NT2/D1 (cell line): ENCODE measurements around the gene ADGRA3.

ENCODE experiments used
- DNase-seq: peaks from one replicate; pipeline ENCODE4 v3.0.0-alpha.2; 2011; ENCODE audit warnings: low read depth, low spot score
- H3K27me3 ChIP-seq: 2 replicates; pipeline ENCODE4 v1.6.0; 2011; ENCODE audit warnings: mild to moderate bottlenecking; ENCODE audit not compliant: insufficient read length, insufficient read depth
- H3K36me3 ChIP-seq: 2 replicates; pipeline ENCODE4 v1.6.1; 2011; ENCODE audit warnings: mild to moderate bottlenecking, low read length, mixed read lengths; ENCODE audit not compliant: insufficient read depth, insufficient read length
- H3K4me1 ChIP-seq: 2 replicates; pipeline ENCODE4 v1.5.1; 2011; ENCODE audit not compliant: insufficient read depth, insufficient read length
- H3K4me3 ChIP-seq: 2 replicates; pipeline ENCODE4 v1.5.1; 2011; ENCODE audit warnings: low read depth; ENCODE audit not compliant: insufficient read length
- H3K9ac ChIP-seq: 2 replicates; pipeline ENCODE4 v1.6.0; 2011; ENCODE audit warnings: low read depth; ENCODE audit not compliant: insufficient read length
- H3K9me3 ChIP-seq: 2 replicates; pipeline ENCODE4 v1.5.1; 2011; ENCODE audit warnings: mild to moderate bottlenecking, low read length; ENCODE audit not compliant: insufficient read depth
- SUZ12 ChIP-seq: IDR thresholded peaks from 2 replicates; pipeline ENCODE4 v1.6.1; 2011; ENCODE audit not compliant: insufficient read length, insufficient read depth; ENCODE audit errors: extremely low read depth
- YY1 ChIP-seq: IDR thresholded peaks from 2 replicates; pipeline ENCODE4 v1.6.1; 2011; ENCODE audit not compliant: insufficient read length, insufficient read depth
- ZNF274 ChIP-seq: IDR thresholded peaks from 2 replicates; pipeline ENCODE4 v1.6.1; 2011; ENCODE audit warnings: mild to moderate bottlenecking, low read depth, low read length

The ADGRA3 gene

GRCh38 chr4:22515888-22516541 is at the start of gene ADGRA3:
Gene ADGRA3, minus strand, starts transcription at chr4:22516066. Its CDS starts 282 bp downstream, at chr4:22515784.
- Histone ChIP-seq H3K27me3 (no peaks in the 10 kb centered on the region), H3K36me3 (no peaks in the 10 kb centered on the region), H3K4me1 (no peaks in the 10 kb centered on the region), H3K9ac (peak within 1 kb of the TSS; percentile 91), H3K9me3 (no peaks in the 10 kb centered on the region), H3K4me3 (peak within 1 kb of the TSS; percentile 68)
- TF ChIP-seq YY1 (no peak), ZNF274 (no peak), SUZ12 (no peak)
- DNase-seq, result no peak

- Histone ChIP-seq H3K9me3 (no peaks in the 10 kb centered on the region), H3K36me3 (no peaks in the 10 kb centered on the region), H3K9ac (no peak overlapping the region), H3K27me3 (no peaks in the 10 kb centered on the region), H3K4me1 (no peaks in the 10 kb centered on the region), H3K4me3 (no peak overlapping the region)
- DNase-seq, result no peak
- TF ChIP-seq YY1 (no peak), SUZ12 (no peak), ZNF274 (no peak)
These were observed 40.6 kb upstream of the ADGRA3 start for GRCh38 chr4:22556495-22556894.

GRCh38 chr4:22554670-22555069 is 38.8 kb upstream of the ADGRA3 start:
- no peaks in the 10 kb centered on the region for H3K36me3 ChIP-seq
- H3K4me3 ChIP-seq, result no peak overlapping the region
- no peaks in the 10 kb centered on the region for H3K9me3 ChIP-seq
- H3K9ac ChIP-seq, result no peak overlapping the region
- TF ChIP-seq ZNF274 (no peak), SUZ12 (no peak), YY1 (no peak)
- no peak for DNase-seq
- H3K27me3 ChIP-seq, result no peaks in the 10 kb centered on the region
- no peaks in the 10 kb centered on the region for H3K4me1 ChIP-seq

- DNase-seq, result no peak
- H3K4me3 ChIP-seq, result no peak overlapping the region
- H3K4me1 ChIP-seq, result no peaks in the 10 kb centered on the region
- no peaks in the 10 kb centered on the region for H3K36me3 ChIP-seq
- no peak overlapping the region for H3K9ac ChIP-seq
- TF ChIP-seq YY1 (no peak), SUZ12 (no peak), ZNF274 (no peak)
- no peaks in the 10 kb centered on the region for H3K27me3 ChIP-seq
- H3K9me3 ChIP-seq, result no peaks in the 10 kb centered on the region
These were observed 37.7 kb upstream of the ADGRA3 start for GRCh38 chr4:22553560-22553959.

GRCh38 chr4:22552812-22553211 is 36.9 kb upstream of the ADGRA3 start:
- no peak for TF ChIP-seq YY1
- TF ChIP-seq ZNF274, result no peak
- TF ChIP-seq SUZ12, result no peak
- Histone ChIP-seq H3K4me3 (no peak overlapping the region), H3K9ac (no peak overlapping the region), H3K4me1 (no peaks in the 10 kb centered on the region), H3K27me3 (no peaks in the 10 kb centered on the region), H3K9me3 (no peaks in the 10 kb centered on the region), H3K36me3 (no peaks in the 10 kb centered on the region)
- DNase-seq, result no peak

GRCh38 chr4:22551550-22551949 is 35.7 kb upstream of the ADGRA3 start:
- Histone ChIP-seq H3K4me3 (no peak overlapping the region), H3K4me1 (no peaks in the 10 kb centered on the region), H3K36me3 (no peaks in the 10 kb centered on the region), H3K9me3 (peaks cover 7% of the 10 kb centered on the region; the same call in 1 of the 2 replicates), H3K9ac (no peak overlapping the region), H3K27me3 (no peaks in the 10 kb centered on the region)
- no peak for DNase-seq
- TF ChIP-seq ZNF274, result no peak
- TF ChIP-seq YY1, result no peak
- no peak for TF ChIP-seq SUZ12

- Histone ChIP-seq H3K36me3 (no peaks in the 10 kb centered on the region), H3K4me1 (no peaks in the 10 kb centered on the region), H3K27me3 (no peaks in the 10 kb centered on the region), H3K9ac (no peak overlapping the region), H3K4me3 (no peak overlapping the region), H3K9me3 (peaks cover 22% of the 10 kb centered on the region)
- no peak for DNase-seq
- TF ChIP-seq YY1, result no peak
- TF ChIP-seq SUZ12, result no peak
- TF ChIP-seq ZNF274, result no peak
These were observed 30.4 kb upstream of the ADGRA3 start for GRCh38 chr4:22546299-22546698.

GRCh38 chr4:22539251-22539650 is 23.4 kb upstream of the ADGRA3 start:
- no peaks in the 10 kb centered on the region for H3K36me3 ChIP-seq
- H3K9ac ChIP-seq, result no peak overlapping the region
- no peaks in the 10 kb centered on the region for H3K27me3 ChIP-seq
- no peaks in the 10 kb centered on the region for H3K4me1 ChIP-seq
- no peak overlapping the region for H3K4me3 ChIP-seq
- peaks cover 11% of the 10 kb centered on the region for H3K9me3 ChIP-seq
- DNase-seq, result no peak
- no peak for TF ChIP-seq SUZ12
- TF ChIP-seq ZNF274, result no peak
- no peak for TF ChIP-seq YY1
